Stimulated activated CD8-positive, alpha-beta memory T cell treated with anti-CD3 and anti-CD28 coated beads, Interleukin-7, amount 100 ng/mL, for 4 hours (primary cell): ENCODE measurements around the gene ASB10.

Experiments
- DNase-seq, 2 donors: peaks; one replicate each; pipeline ENCODE4 v3.0.0-alpha.2; 2020; ENCODE audit warnings: low read depth in 2 of 2

ASB10 gene

DNA sequence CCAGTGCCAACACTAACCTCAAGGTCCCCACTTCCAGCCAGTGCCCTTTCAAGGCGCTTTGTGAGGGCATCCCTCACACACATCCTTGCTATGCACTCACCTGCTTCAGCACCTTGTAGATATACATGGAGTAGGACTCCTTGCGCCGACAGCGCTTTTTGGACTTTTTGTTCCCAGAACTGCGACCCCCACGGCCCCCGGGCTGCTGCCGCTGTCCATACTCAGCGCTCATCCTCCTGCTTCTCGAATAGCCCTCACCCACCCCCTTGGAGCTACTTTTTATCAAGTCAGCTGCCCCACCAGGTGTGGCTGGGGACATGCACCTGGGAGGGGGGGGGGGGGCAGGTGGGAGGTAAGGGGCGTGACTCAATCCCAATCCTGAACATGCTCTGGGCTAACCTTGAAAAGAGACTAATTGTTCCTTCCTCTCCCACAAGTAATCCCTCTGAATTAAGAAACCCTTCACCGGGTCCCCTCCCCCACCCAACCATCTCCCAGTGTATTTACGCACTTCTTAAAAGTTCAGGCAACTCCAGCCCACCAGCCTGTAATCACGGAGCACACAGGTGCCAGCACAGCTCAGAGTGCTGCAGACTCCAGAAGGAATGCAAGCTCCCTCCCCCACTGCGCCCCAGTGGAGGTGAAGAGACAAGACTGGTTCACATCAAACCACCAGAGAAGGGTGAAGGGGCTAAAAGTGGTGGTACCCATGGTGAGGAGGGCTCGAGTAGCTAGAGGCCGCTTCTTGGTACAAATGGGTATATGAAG, 23.2 kb upstream of the ASB10 start, which contains the start of gene H2BK1:
H2BK1 (minus strand) TSS at position 402 of the 768 bp plus-strand sequence; CDS start at position 232, 170 bp downstream.
- no peak for DNase-seq

DNA sequence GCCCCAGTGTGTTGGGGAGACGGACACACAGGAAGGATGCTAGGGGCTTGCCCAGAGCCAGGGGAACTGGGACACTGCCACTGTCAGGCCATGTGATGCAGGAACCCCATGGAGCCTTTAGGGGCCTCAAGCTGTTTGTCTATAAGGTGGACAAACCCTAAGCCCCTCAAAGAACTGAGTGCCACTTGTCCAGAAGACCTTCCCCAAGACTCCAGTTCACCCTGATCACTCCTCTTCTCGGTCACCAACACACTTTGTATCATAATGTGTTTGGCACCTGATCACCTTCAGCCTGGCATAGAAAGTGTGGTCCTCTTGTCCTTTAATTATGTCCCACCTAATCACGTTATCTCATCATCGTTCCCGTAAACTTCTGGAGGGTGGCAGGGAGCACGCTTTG, 22.5 kb upstream of the ASB10 start:
- no peak for DNase-seq

DNA sequence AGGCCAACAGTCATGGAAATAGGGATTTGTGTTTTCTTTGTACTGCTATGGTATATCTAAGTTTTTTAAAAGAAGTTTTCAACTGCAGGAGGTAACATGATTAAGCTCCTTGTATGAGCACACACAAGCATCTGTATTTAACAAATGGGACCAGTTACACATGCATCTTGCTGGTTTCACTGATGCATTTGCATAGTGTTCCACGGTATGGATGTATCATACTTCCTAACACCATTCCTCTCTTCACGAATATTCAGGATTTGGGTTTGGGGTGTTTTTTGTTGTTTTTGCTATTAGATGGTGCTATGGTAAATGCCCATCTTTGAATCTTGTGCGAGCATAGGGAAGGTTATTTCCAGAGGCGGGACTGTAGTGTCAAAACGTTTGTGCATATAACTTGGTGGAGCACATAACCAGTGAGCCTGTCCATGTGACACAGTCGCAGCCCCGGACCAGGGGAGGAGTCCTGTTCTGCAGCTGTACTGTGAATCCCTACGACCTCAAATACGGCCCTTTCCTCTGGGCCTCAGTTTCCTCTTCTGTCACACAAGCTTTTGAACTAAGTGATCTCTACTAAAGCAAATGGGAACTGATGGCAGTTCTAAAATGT, 21.3 kb upstream of the ASB10 start:
- no peak for DNase-seq

DNA sequence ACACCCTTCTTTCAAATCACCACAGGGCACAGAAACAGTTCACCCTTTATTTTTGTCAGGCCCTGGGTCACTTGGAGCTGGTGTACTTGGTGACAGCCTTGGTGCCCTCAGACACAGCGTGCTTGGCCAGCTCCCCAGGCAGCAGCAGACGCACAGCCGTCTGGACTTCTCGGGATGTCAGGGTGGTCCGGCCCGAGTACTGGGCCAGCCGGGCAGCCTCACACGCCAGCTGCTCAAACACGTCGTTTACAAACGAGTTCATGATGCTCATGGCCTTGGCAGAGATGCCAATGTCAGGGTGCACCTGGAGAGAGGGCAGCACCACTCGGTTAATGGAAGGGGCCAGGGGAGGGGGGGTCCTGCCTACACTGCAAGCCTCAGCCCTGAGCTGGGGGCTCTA, 20.8 kb upstream of the ASB10 start:
- no peak for DNase-seq

DNA sequence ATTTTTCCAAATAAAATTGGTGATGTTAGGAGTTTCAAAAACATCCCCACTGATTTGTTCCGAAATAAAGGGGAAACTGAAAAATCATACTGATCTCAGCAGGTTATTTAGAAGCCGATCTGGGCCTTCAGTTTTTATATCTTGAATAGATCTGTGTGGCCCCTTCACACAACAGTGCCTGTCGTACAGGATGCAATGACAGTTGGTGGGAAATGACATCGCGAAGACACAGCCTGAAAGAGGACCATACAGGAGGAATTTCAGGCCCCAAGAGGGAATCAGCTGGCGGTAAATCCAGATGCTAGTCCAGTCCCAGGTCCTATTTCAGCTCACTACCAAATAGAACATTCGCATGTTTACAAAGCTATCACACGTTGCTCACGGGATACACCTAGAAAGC, 20.3 kb upstream of the ASB10 start:
- DNase-seq = no peak

DNA sequence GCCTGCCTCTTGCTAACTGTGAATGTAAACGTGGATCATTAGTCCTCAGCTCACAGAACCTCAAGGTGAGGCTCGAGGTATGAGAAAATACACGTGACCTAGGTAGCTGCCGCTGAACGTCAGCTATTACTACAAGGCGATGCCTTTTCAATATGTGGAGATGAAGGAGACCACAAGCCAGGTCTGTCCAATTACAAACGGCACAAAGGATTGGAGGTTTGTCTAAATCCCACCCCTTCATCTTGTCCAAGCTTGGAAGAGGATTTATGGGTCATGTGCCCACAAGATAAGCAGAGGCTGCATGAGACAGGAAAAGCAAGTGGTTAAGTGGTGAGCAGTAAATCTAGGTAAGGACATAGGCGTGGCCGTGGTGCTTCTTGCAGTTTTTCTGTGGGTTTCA, 19.9 kb upstream of the ASB10 start:
- no peak for DNase-seq

DNA sequence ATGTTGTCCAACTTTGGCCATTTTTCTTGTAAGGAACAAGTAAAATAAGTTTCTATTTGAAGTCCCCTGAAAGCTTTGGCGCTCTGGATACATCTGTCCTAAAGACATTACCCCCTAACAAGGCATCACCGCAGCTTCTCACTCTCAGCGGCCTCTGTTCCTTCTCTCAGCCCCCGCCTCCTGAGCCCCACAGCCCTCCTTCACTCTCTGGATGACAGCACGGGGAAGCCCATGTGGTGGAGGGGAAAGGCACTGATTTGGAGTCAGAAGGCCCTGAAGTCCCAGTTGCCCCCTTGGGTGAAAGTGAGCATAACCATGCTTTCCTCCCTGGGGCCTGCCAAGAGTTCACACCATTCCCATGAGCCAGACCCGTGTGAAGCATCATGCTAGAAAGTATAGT, 18.7 kb upstream of the ASB10 start:
- DNase-seq = no peak

DNA sequence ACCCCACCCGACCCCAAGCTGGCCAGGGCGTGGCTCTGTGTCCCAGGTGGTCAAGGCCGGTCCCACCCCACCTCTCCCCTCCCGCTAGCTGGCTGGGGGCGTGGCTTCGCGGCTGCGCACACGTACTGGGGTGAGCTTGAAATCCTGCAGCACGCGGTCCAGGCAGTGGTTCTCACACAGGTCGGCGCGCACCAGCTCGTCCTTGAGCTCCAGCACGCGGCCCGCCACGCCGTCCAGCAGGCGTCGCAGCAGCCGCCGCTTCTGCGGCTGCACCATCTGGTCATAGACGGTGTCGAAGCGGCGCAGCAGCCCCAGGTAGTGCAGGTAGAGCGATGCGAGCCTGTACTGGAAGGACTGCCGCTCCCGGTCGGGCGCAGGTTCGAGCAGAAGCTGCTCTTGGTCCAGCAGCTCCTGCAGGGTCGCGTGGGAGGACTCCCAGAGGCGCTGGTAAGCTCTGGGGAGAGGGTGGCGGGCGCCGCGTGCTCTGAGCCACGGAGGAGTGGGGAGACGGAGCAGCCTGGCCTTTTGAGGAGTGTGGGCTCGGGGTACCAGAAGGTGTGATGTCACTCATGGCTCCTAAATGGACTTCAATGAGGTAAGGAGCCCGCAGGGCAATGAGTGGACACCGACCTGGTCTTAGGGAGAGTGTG, 17.5 kb upstream of the ASB10 start:
- no peak for DNase-seq

DNA sequence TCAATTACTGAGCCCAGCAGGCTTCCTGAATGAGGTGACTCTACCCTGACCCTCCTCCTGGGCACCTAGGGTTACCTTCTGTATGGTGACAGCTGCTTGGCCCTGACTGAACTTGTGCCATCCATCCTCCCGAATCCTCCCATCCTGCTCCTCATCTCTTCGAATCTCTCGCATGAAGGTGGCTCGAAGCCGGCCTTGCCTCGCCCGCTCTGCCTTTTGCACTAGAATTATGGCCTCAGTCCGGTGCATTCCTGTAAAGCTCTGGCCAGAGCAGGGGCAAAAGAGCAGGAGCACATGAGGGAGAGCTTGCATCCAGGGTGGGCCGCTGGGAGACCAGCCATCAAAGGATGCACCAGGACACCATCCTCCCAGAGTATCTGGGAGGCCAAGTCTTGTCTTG, 15.8 kb upstream of the ASB10 start:
- DNase-seq = no peak

DNA sequence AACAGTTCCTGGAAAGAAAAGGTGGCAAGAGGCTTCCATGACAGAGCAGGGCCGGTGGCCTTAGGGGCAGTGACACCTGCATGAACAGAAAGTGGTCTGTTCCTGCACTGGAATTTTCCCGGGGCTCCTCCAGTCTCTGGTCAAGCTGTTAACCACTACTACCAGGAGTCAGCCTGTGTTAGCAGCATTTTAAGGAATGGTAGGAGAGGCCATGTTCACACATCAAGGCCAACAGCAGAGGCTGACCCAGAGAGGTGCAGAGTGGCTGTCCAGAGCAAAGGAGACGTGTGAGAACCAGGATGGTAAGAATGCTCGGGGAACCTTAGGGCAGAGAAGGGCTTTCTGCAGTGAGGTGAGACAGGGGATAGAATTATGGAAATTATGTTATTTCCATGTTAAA, 14.7 kb upstream of the ASB10 start:
- no peak for DNase-seq

DNA sequence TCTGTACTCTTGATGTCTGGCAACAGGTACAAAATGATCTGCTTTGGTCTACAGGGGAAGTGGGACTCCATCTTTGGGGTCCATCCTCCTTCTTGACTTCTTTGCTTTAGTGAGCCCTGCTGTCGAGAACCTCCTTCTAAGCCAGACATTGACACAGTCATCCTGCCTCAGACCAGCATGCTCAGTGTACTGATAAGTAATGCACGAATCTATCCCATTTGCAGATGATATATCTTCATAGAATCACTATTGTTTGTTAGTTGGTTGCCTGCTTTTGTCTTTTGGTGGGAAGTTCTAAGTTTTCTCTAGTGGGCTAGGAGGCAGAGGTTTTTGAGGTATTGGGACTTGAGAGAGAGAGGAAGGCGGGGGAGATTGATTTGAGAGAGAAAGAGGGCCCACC, 14.3 kb upstream of the ASB10 start:
- DNase-seq = no peak

DNA sequence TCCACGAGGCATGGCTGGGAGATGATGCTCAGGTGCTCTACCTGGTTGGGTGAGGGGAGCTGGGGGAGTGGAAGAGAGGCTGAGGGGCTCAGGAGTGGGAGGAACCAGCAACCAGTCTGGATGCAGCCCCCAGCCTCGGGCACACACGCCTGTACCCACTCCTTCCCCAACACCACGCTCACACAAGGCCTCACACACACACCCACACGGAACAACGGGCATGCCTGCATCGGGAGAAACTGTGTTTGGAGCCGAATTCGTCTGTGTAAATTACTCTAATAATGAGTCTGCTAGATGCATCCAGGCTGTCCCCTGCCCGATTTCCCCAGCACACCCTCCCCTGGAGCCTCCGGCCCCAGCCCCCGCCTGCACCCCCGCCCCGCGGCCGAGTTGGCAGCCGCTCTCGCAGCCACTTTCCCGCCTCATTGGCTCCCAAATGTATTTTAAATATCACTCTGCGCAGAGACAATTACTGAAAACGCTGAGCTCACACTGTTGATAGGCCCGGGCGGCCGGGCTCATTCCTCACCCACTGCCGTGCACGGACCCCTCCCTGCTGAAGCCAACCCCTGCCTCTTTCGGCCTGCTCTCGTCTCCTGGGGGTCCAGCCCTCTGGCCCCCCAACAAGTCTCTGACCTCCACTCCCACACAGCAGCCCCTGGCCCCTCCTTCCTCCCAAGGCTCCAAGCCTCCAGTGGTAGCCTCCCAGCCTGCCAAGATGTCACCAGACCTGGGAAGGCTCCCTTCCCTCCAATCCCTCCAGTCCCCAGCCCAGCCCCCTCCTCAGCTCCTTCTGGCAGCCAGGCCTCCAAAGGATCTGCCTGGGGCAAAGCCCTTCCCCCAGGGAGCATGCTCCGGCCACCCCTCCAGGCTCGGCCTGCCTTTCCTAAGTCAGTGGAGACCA, 12.1 kb upstream of the ASB10 start:
- DNase-seq = no peak

DNA sequence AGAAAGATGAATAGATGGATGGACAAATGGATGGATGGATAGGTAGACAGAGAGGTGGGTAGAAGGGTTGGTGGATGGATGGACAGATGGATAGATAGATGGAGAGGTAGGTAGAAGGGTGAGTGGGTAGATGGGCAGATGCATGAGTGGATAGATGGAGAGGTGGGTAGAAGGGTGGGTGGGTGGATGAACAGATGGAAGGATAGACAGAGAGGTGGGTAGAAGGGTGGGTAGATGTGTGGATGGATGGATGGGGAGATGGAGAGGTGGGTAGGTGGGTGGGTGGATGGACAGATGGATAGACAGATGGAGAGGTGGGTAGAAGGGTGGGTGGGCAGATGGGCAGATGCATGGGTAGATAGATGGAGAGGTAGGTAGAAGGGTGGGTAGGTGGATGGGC, 10.9 kb upstream of the ASB10 start:
- no peak for DNase-seq

DNA sequence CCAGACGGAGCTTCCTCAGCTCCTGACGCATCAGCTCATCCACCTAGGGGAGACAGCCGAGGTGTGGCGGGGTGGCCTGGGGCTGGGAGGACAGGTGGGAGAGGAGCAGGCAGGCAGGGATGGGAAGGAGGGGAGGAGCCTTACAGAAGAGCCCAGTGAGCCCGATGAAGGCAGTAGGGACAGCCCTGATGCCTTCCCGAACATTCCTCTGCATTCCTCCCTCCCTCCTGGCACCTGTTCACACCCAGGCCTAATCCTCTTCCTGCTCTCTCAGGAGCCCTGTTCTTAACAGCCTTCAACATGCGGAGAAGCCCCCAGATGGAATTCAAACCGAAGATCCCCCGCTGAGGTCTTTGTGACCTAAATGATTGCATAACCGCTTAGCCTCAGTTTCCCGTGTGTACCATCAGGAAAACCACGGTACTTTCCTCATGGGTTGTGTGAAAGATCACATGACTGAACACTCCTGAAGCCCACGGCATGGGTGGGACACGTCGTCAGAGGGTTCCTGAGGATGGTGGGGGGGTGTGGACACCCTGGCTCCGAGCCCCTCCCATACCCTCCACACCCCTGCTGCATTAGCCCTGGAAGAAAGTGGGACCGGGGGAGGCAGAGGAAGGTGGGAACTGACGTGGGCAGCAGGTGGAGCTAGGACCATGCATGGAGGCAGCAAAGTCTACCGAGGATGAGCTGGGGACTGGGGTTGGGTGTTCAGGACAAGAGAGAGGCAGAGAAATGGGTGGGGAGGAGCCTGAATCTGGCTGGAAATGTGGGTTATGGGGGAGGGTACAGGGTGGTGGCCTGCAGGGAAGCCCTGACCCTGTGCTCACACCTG, 8.8 kb upstream of the ASB10 start:
- DNase-seq = no peak

DNA sequence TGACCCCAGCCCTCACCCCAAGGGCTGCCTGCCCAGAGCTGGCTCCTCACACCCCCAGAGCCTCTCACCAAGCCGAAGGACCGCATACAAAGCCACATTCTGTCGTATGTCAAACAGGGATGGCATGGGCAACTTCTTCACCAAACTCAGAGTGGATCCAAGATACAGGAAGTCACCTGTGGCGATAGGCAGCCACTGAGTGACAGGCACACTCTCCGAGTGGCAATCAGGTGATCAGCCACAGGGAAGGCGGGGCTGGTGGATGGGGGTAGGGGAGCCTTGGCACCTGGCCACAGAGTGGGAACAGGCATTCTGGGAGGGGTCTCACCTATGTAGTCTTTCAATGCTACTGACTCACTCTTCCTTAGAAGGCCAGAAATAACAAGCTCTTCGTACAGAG, 7.1 kb upstream of the ASB10 start:
- no peak for DNase-seq

DNA sequence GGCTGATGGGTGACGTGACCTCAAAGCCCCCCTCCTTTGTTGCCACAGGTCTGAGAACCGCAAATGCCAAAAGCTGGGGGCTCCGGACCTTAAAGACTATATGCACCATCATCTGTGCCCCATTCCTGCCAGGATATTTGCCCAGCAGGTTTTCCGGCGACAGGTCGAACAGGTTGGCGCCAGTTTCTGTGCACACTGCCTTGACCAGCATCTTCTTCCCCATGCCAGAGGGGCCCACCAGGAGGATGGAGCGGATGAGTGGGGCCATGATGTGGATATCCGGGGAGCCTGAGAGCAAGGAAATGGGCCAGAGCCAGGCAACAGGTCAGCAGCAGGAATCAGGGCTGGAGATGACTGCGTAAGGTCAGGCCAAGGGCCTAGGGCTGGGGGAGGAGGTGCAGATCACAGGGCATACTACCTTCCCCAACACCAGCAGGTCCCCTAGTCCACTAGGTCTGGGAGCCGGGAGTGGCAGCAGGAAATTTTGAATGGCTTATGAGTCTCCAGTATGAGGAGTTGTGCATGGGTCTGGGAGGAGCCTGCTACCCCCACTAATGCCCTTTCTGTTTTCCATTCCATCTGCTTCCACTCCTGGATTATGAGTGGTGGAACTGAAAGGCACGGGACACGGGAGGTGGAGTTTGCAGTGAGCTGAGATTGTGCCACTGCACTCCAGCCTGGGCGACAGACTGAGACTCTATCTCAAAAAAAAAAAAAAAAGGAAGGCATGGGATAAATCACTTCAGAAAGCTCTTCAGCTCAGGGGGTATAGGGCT, 6.3 kb upstream of the ASB10 start:
- no peak for DNase-seq

DNA sequence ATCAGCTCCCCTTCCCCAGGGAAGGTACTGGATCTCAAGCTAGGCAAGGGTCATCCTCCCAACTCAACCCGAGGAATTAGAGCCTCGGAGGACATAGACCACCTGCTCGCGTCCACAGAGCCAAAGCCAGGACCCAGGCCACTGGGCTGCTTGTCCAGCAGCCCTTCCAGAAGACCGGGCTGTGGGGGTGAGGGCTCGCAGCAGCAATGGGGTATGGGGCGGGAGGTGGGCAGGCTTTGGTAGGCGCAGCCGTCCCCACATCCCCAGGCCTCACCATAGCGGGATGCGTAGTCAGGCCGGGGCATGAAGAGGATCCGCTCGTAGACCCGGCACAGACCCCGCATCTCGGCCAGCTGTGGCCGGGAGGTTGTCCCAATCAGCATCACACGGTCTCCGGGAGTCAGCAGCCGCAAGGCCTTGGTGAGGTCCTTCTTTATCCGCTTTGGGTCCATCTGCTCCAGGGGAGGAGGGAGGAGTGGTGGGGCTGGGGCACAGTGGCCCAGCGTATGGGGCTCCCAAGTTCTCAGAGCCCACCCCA, 5.0 kb upstream of the ASB10 start:
- no peak for DNase-seq

DNA sequence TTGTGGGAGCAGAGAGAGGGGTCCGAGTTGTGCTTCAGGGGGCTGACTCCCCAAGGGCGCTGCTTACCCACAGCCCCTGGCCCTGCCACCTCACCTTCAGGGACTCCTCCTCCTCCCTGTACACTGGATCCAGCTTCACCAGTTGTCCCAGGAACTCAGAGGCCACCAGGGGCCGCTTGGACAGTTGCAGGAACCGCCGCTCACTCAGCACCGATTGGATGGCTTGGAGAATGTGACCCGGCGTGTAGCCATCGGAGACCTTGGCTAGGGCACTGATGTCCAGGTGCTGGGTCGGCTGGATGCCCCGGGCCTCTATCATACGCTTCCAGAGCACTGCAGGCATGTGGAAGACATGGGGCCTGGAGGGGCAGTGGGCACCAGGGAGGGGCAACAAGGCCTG, 4.5 kb upstream of the ASB10 start:
- DNase-seq = no peak

DNA sequence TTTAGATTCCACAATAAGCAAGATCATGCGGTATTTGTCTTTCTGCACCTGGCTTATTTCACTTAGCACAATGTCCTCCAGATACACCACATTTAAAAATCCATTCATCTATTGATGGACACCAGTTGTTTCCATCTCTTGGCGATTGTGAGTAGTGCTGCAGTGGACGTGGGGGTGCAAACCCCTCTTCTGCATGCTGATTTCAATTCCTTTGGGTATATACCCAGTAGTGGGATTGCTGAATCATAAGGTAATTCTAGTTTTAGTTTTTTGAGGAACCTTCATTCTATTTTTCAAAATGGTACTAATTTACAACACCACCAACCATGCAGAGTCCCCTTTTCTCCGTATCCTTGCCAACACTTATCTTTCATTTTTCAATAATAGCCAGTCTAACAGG, 2.0 kb upstream of the ASB10 start:
- no peak for DNase-seq

DNA sequence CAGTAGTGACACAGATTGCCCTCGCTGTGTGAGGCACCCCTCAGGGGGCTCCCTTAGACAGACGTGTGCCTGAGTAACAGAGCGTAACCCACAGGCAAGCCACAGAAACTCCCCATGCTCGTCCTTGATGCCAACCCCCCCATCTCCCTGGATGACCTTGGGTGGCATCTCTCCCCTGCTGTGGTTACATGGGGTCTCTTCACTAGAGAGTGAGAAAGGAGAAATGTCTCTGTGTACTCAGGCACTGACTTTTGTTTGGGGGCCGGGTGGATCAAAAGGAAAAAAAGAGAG, 1.1 kb upstream of the ASB10 start:
- DNase-seq = no peak
